Calu3 (cell line): ENCODE measurements around the gene CACNA1C. TPM values are rescaled to one million over a fixed set of nuclear protein-coding genes. Genes with fewer than 3 reads are reported as not detected.
A peak's percentile ranks its signal among the peaks of the same experiment; 100 is the strongest.
"Not testable (repeated sequence)": the region's sequence is repeated elsewhere in the genome, so short reads cannot be mapped to it uniquely, and the experiment has no call there.

ENCODE experiments used
- BruUV-seq: library from RNA; stranded (reverse); fragments of 400-500 nt; replicated peaks from 2 replicates; lab custom pipeline; 2021; lab: Mats Ljungman, UMichigan
- CTCF ChIA-PET: fragments of 300-600 bp; sonication (Branson Sonifier 250); formaldehyde crosslinking; loops from one replicate; lab custom pipeline; 2022; ENCODE audit warnings: antibody characterized with exemption; lab: Charles Lee
- DNase-seq: peaks from one replicate; pipeline ENCODE4 v3.0.0; 2022
- H3K27ac Mint-ChIP-seq: one replicate; pipeline ENCODE4 v1.8.0; 2022; ENCODE audit warnings: mixed read lengths; ENCODE audit not compliant: unreplicated experiment
- H3K27me3 Mint-ChIP-seq: one replicate; pipeline ENCODE4 v1.8.0; 2022; ENCODE audit warnings: mixed read lengths; ENCODE audit not compliant: unreplicated experiment
- H3K36me3 Mint-ChIP-seq: one replicate; pipeline ENCODE4 v1.8.0; 2022; ENCODE audit warnings: mild to moderate bottlenecking, moderate library complexity, mixed read lengths; ENCODE audit not compliant: insufficient read depth, unreplicated experiment
- H3K4me1 Mint-ChIP-seq: one replicate; pipeline ENCODE4 v1.8.0; 2022; ENCODE audit warnings: mild to moderate bottlenecking, low read depth, mixed read lengths; ENCODE audit not compliant: unreplicated experiment
- H3K4me3 Mint-ChIP-seq: one replicate; pipeline ENCODE4 v1.8.0; 2022; ENCODE audit warnings: mild to moderate bottlenecking, low read depth, moderate library complexity, mixed read lengths; ENCODE audit not compliant: unreplicated experiment
- H3K9me3 Mint-ChIP-seq: one replicate; pipeline ENCODE4 v1.8.0; 2022; ENCODE audit warnings: low read depth, mixed read lengths; ENCODE audit not compliant: unreplicated experiment
- intact Hi-C: fragments of 100-400 bp; cut with micrococcal nuclease; formaldehyde crosslinking; loops from one replicate; pipeline ENCODE4 v1.10.0; 2022; ENCODE audit not compliant: unreplicated experiment
- total RNA-seq: library from RNA; stranded (reverse); gene quantifications from 2 replicates; pipeline ENCODE4 v1.2.3, GENCODE V29; 2022
- TF ChIP-seq, protein P1 (sequence below): fragments of 200-600 bp; IDR thresholded peaks from one replicate; pipeline ENCODE4 v1.8.0; 2022; ENCODE audit warnings: antibody characterized with exemption; ENCODE audit not compliant: unreplicated experiment

The CACNA1C gene
- total RNA-seq, 1 experiment from 2014 or later, result not detected

DNA sequence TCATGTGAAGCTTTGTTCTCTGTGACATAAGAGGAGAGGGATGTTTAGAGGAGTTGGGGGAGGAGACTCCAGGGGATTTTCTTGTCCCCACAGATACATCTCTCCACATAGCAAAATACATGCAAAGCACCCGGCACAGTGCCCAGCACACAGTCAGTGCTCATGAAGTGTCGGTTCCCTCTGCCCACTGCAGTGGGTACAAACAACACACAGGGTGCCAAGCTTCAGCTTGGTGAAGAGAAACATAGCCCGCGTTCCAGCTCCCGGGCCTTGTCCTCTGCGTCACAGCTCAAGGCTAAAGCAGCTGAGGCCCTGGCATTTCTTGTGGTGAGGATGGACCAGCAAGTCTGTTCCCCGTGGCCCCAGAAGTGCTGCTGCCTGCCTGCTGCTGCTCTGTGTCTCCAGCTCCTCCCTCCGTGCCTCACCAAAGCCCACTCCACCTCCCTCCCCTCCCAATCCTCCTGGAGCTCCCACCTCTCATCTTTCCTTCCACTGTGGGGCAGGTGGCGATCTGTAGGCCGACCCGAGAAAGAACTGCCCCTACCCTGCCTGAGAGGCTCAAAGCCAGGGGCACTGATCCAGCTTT, 685.0 kb downstream of the CACNA1C start:
- Mint-ChIP-seq H3K4me3 (no peak overlapping the region), H3K36me3 (no peaks in the 10 kb centered on the region), H3K27me3 (peaks cover 94% of the 10 kb centered on the region), H3K9me3 (no peaks in the 10 kb centered on the region), H3K4me1 (no peaks in the 10 kb centered on the region), H3K27ac (no peak overlapping the region)
- intact Hi-C loops, result no loop called here
- DNase-seq, result no peak
- CTCF ChIA-PET, result interaction anchor here (0.6 kb wide), 1 partner anchor 254 kb away, joined by 4 read pairs; no protein-coding TSS in a partner anchor
- no TSS peak for BruUV-seq
- TF ChIP-seq, protein P1, sequence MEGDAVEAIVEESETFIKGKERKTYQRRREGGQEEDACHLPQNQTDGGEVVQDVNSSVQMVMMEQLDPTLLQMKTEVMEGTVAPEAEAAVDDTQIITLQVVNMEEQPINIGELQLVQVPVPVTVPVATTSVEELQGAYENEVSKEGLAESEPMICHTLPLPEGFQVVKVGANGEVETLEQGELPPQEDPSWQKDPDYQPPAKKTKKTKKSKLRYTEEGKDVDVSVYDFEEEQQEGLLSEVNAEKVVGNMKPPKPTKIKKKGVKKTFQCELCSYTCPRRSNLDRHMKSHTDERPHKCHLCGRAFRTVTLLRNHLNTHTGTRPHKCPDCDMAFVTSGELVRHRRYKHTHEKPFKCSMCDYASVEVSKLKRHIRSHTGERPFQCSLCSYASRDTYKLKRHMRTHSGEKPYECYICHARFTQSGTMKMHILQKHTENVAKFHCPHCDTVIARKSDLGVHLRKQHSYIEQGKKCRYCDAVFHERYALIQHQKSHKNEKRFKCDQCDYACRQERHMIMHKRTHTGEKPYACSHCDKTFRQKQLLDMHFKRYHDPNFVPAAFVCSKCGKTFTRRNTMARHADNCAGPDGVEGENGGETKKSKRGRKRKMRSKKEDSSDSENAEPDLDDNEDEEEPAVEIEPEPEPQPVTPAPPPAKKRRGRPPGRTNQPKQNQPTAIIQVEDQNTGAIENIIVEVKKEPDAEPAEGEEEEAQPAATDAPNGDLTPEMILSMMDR, result no peak

DNA sequence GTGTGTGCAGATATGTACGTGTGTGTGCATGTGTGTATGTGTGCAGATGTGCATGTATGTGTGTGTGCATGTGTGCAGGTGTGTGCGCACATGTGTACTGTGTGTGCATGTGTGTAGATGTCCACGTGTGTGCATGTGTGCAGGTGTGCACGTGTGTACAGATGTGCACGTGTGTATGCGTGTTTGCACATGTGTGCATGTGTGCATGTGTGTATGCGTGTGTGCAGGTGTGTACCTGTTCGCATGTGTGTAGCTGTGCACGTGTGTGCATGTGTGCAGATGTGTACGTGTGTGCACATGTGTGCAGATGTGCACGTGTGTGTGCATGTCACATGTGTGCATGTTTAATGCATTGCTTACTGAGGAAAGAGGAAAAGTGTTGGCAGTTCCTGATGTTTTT, 686.3 kb downstream of the CACNA1C start:
- TF ChIP-seq, protein P1, result no peak
- Mint-ChIP-seq H3K9me3 (no peaks in the 10 kb centered on the region), H3K4me3 (no peak overlapping the region), H3K36me3 (no peaks in the 10 kb centered on the region), H3K4me1 (no peaks in the 10 kb centered on the region), H3K27ac (no peak overlapping the region), H3K27me3 (peaks cover 91% of the 10 kb centered on the region)
- no peak for DNase-seq
- BruUV-seq, result no TSS peak
- CTCF ChIA-PET, result interaction anchor here (1.1 to 1.4 kb wide), 2 partner anchors 45 to 56 kb away, joined by 3 to 20 read pairs; no protein-coding TSS in a partner anchor
- intact Hi-C loops, result loop anchor here (1.0 kb wide), 1 partner anchor 45 kb away; no protein-coding TSS in a partner anchor

DNA sequence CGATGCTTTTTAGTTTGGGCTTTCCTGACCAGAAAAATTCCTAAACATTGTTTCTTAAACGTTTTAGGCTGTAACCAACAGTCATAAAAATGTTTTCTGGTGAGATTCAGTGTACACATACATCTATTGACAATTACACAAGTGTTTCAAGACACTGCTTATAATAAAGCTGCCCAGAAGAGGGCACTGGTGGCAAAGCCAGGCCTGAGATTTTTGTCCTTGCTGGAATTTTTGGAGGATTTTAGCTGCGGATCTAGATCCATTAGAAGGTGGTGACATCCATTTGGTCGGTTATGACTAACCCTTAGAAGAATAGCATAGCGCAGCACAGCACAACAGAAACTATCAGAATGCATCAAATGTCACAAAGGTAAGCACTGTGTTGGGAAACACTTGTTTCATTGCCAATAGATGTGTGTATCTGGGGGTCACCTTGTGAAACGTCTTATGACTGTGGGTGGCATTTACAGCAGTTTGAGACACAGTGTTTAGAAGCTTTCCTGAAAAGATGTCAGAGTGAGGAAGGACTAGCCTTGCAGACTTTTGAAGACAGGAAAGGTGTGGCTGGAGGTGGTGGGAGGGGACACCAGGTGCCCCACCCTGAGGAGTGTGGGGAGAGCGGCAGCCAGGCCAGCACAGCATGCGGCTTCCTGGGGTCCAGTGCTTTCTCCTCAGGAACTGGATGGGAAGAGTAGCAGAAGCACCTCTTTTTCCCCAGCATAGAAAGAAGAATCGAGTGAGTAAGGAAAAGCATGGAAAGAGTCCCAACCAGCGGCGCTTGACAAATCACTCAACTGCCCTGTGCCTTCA, 687.2 kb downstream of the CACNA1C start:
- no peaks in the 10 kb centered on the region for H3K36me3 Mint-ChIP-seq
- peak; percentile 43 for DNase-seq
- BruUV-seq, result no TSS peak
- CTCF ChIA-PET, result interaction anchor here (1.1 to 1.4 kb wide), 4 partner anchors 41 to 57 kb away, joined by 3 to 20 read pairs (median 3); no protein-coding TSS in a partner anchor
- H3K4me3 Mint-ChIP-seq, result no peak overlapping the region
- TF ChIP-seq, protein P1, result peak; percentile 56
- H3K27ac Mint-ChIP-seq, result no peak overlapping the region
- peaks cover 91% of the 10 kb centered on the region for H3K27me3 Mint-ChIP-seq
- no peaks in the 10 kb centered on the region for H3K9me3 Mint-ChIP-seq
- no peaks in the 10 kb centered on the region for H3K4me1 Mint-ChIP-seq
- intact Hi-C loops, result loop anchor here (1.0 kb wide), 2 partner anchors 44 to 73 kb away; no protein-coding TSS in a partner anchor

GRCh38 chr12:2742037-2742436, 689.2 kb downstream of the CACNA1C start:
- H3K9me3 Mint-ChIP-seq, H3K27ac Mint-ChIP-seq, CTCF ChIA-PET, H3K36me3 Mint-ChIP-seq, H3K4me1 Mint-ChIP-seq, BruUV-seq, H3K4me3 Mint-ChIP-seq, intact Hi-C loops, DNase-seq: not testable (repeated sequence)
- H3K27me3 Mint-ChIP-seq, result peaks cover 90% of the 10 kb centered on the region
